Measurements from ENCODE around the gene USP47. TPM values are rescaled to one million over a fixed set of nuclear protein-coding genes. Genes with fewer than 3 reads are reported as not detected.

The USP47 gene
- total RNA-seq, 1 experiment from 2014 or later: 37.5 TPM

DNA sequence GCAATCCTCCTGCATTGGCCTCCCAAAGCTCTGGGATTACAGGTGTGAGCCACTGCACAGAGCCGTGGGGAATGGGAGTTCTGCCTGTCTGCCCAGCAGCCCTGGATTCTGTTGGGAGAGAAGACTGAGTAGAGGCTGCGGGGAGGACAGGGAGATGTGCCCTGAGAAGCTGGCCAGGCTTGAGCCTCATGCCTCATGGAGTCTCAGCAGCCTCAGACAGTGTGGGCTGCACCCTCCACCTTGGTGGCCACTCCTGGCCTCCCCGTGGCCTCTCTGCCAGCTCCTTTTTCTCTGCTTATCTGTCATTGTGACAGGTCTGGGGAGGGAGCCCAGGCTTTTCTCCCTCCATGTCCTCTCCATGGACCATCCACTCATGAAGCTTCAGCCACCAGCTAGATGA, 123.4 kb downstream of the USP47 start:
- H3K4me3 Mint-ChIP-seq (ENCODE audit: low read depth, unreplicated experiment): no peak overlapping the region
- intact Hi-C loops (cut with micrococcal nuclease; ENCODE audit: unreplicated experiment): no loop called here
- H3K27ac Mint-ChIP-seq (ENCODE audit: unreplicated experiment): no peak overlapping the region
- CTCF ChIA-PET: no interaction called here
- H3K4me1 Mint-ChIP-seq (ENCODE audit: low read depth, unreplicated experiment): peaks cover 9% of the 10 kb centered on the region
- no TSS peak for BruUV-seq (replicated peaks)
- H3K27me3 Mint-ChIP-seq (ENCODE audit: unreplicated experiment): no peaks in the 10 kb centered on the region
- TF ChIP-seq CTCF (IDR thresholded peaks at IDR 0.05; ENCODE audit: unreplicated experiment): no peak
- H3K36me3 Mint-ChIP-seq (ENCODE audit: insufficient read depth, unreplicated experiment): peaks cover 4% of the 10 kb centered on the region
- DNase-seq: no peak
- no peaks in the 10 kb centered on the region for H3K9me3 Mint-ChIP-seq (ENCODE audit: low read depth, unreplicated experiment)

- Mint-ChIP-seq H3K36me3 (ENCODE audit: insufficient read depth, unreplicated experiment) (peaks cover 4% of the 10 kb centered on the region), H3K27me3 (ENCODE audit: unreplicated experiment) (no peaks in the 10 kb centered on the region), H3K9me3 (ENCODE audit: low read depth, unreplicated experiment) (no peaks in the 10 kb centered on the region), H3K4me1 (ENCODE audit: low read depth, unreplicated experiment) (peaks cover 9% of the 10 kb centered on the region), H3K4me3 (ENCODE audit: low read depth, unreplicated experiment) (no peak overlapping the region), H3K27ac (ENCODE audit: unreplicated experiment) (no peak overlapping the region)
- BruUV-seq (replicated peaks): no TSS peak
- intact Hi-C loops (cut with micrococcal nuclease; ENCODE audit: unreplicated experiment): no loop called here
- CTCF ChIA-PET: interaction anchor here (1.4 to 1.9 kb wide), 2 partner anchors 11 to 79 kb away, joined by 3 to 8 read pairs; no protein-coding TSS in a partner anchor
- no peak for DNase-seq
- TF ChIP-seq CTCF (IDR thresholded peaks at IDR 0.05; ENCODE audit: unreplicated experiment): no peak
These were observed 124.0 kb downstream of the USP47 start for GRCh38 chr11:11965656-11966353.

DNA sequence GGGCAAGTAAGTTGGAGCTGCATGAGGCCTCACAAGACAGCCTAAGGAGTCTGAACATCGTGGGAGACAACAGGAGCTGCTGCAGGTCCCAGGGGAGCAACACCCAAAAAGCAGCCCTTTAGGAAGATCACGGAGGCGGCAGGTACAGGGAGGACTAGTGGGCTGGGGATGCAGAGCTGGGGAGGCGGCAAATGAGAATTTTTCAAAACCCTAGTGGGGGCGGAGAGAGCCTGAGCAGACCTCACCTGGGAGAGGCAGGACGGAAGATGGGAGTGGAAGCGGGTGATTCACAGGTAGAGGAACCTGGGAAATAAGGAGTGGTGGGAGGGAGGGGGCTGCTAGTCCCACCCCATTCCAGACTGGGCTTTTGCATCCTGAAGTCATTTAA, 124.6 kb downstream of the USP47 start:
- CTCF ChIA-PET: interaction anchor here (1.0 to 1.9 kb wide), 5 partner anchors 10 to 109 kb away, joined by 3 to 8 read pairs (median 4); no protein-coding TSS in a partner anchor
- Mint-ChIP-seq H3K27me3 (ENCODE audit: unreplicated experiment) (no peaks in the 10 kb centered on the region), H3K36me3 (ENCODE audit: insufficient read depth, unreplicated experiment) (peaks cover 4% of the 10 kb centered on the region), H3K27ac (ENCODE audit: unreplicated experiment) (no peak overlapping the region), H3K9me3 (ENCODE audit: low read depth, unreplicated experiment) (no peaks in the 10 kb centered on the region), H3K4me1 (ENCODE audit: low read depth, unreplicated experiment) (peaks cover 9% of the 10 kb centered on the region), H3K4me3 (ENCODE audit: low read depth, unreplicated experiment) (no peak overlapping the region)
- DNase-seq: no peak
- no TSS peak for BruUV-seq (replicated peaks)
- TF ChIP-seq CTCF (IDR thresholded peaks at IDR 0.05; ENCODE audit: unreplicated experiment): no peak
- intact Hi-C loops (cut with micrococcal nuclease; ENCODE audit: unreplicated experiment): no loop called here

- CTCF ChIA-PET: interaction anchor here (0.7 to 1.9 kb wide), 10 partner anchors 10 to 315 kb away, joined by 3 to 8 read pairs (median 3); no protein-coding TSS in a partner anchor
- Mint-ChIP-seq H3K27me3 (ENCODE audit: unreplicated experiment) (no peaks in the 10 kb centered on the region), H3K4me1 (ENCODE audit: low read depth, unreplicated experiment) (peaks cover 9% of the 10 kb centered on the region), H3K4me3 (ENCODE audit: low read depth, unreplicated experiment) (no peak overlapping the region), H3K36me3 (ENCODE audit: insufficient read depth, unreplicated experiment) (peaks cover 4% of the 10 kb centered on the region), H3K27ac (ENCODE audit: unreplicated experiment) (no peak overlapping the region), H3K9me3 (ENCODE audit: low read depth, unreplicated experiment) (no peaks in the 10 kb centered on the region)
- intact Hi-C loops (cut with micrococcal nuclease; ENCODE audit: unreplicated experiment): no loop called here
- TF ChIP-seq CTCF (IDR thresholded peaks at IDR 0.05; ENCODE audit: unreplicated experiment): peak; percentile 91
- no TSS peak for BruUV-seq (replicated peaks)
- DNase-seq: peak; percentile 82
These were observed 125.3 kb downstream of the USP47 start for GRCh38 chr11:11966826-11967668.

All from Calu3 (cell line).